NT2/D1 (cell line): Measurements from ENCODE around the gene NELFB.

Experiments
- DNase-seq: peaks from one replicate; pipeline ENCODE4 v3.0.0-alpha.2; 2011; ENCODE audit warnings: low read depth, low spot score
- H3K27me3 ChIP-seq: 2 replicates; pipeline ENCODE4 v1.6.0; 2011; ENCODE audit warnings: mild to moderate bottlenecking; ENCODE audit not compliant: insufficient read length, insufficient read depth
- H3K36me3 ChIP-seq: 2 replicates; pipeline ENCODE4 v1.6.1; 2011; ENCODE audit warnings: mild to moderate bottlenecking, low read length, mixed read lengths; ENCODE audit not compliant: insufficient read depth, insufficient read length
- H3K4me1 ChIP-seq: 2 replicates; pipeline ENCODE4 v1.5.1; 2011; ENCODE audit not compliant: insufficient read depth, insufficient read length
- H3K4me3 ChIP-seq: 2 replicates; pipeline ENCODE4 v1.5.1; 2011; ENCODE audit warnings: low read depth; ENCODE audit not compliant: insufficient read length
- H3K9ac ChIP-seq: 2 replicates; pipeline ENCODE4 v1.6.0; 2011; ENCODE audit warnings: low read depth; ENCODE audit not compliant: insufficient read length
- H3K9me3 ChIP-seq: 2 replicates; pipeline ENCODE4 v1.5.1; 2011; ENCODE audit warnings: mild to moderate bottlenecking, low read length; ENCODE audit not compliant: insufficient read depth
- SUZ12 ChIP-seq: IDR thresholded peaks from 2 replicates; pipeline ENCODE4 v1.6.1; 2011; ENCODE audit not compliant: insufficient read length, insufficient read depth; ENCODE audit errors: extremely low read depth
- YY1 ChIP-seq: IDR thresholded peaks from 2 replicates; pipeline ENCODE4 v1.6.1; 2011; ENCODE audit not compliant: insufficient read length, insufficient read depth
- ZNF274 ChIP-seq: IDR thresholded peaks from 2 replicates; pipeline ENCODE4 v1.6.1; 2011; ENCODE audit warnings: mild to moderate bottlenecking, low read depth, low read length

Gene NELFB

DNA sequence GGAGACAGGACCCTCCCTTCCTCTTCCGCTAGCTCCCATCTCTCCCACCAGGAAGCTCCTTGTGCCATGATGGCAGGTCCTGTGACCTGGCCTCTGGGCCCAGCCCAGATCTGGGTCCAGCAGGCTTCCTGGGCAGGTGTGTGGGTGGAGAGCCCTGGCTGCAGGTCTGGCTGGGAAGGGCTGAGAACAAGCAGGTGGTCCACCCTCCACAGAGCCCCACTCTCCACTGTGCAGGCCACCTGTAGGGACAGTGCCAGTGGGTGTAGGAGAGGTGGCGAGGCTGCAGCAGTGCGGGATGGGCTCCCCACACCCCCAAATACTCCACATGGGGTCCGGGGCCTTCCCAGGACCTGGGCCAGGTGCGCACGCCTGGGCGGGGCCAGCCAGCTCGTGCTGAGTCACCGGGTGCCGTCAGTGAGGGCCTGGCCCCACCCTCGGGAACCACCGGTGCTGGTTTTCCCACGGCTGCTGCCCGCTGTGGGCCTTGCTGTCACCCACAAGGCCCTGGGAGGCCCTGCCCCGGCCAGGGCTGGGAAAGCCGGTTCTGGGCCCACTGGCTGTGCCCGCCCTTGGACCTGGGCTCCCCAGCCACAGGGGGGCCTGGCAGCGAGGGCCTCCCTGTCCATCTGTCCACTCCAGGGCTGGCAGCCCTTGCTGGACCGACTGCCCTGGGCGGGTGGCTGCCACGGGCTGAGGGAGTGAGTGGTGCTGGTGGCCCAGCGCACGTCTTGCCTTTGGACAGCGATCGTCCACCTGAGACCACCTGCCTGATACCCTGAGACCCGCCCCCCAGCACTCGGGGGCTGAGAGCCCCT, 56.3 kb downstream of the NELFB start:
- peak overlapping the region; percentile 22 for H3K9ac ChIP-seq
- peaks cover 52% of the 10 kb centered on the region for H3K4me1 ChIP-seq
- TF ChIP-seq YY1 (no peak), SUZ12 (no peak), ZNF274 (no peak)
- no peaks in the 10 kb centered on the region for H3K36me3 ChIP-seq
- H3K4me3 ChIP-seq, result no peak overlapping the region
- H3K9me3 ChIP-seq, result no peaks in the 10 kb centered on the region
- DNase-seq, result no peak
- no peaks in the 10 kb centered on the region for H3K27me3 ChIP-seq

DNA sequence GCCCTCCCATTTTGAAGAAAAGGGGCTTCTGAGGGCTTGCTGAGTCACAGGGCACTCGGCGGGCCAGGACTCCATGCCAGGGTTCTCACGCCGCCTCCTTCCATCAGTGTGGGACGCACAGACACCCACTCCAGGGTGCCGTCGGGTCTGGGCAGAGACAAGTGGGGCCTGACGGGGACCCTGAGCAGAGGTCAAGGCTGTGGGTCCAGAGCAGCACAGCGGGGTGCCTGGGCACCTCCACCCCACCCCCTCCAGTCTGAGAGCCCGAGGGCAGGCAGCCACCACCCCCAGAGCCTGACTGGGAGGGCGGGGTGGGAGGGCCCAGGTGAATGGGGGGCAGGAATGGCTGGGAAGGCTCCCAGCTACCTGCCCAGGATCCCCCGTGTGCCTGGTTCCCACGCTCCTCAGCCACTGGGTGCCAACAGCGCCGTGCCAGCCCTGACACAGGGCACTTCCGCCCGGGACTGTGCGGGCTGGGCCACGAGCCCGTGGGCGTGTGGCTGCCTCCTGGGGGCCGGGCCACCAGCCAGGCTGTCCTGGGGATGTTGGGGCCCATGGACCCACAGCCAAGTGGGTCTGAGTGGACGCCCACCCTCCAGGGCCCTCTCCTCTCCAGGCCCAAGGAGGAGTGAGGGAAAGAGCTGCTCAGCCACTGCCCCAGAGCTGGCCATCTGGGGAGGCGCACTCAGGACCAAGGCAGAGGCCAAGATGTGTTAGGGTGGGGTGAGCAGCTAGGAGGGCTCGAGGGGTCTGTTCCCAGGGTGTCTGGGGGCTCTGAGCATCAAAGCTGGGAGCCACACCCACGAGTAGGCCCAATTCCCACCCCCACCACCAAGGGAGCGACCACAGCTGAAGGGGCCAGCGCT, 57.1 kb downstream of the NELFB start:
- Histone ChIP-seq H3K4me3 (no peak overlapping the region), H3K27me3 (no peaks in the 10 kb centered on the region), H3K36me3 (no peaks in the 10 kb centered on the region), H3K4me1 (peaks cover 52% of the 10 kb centered on the region), H3K9ac (peak overlapping the region; percentile 22), H3K9me3 (no peaks in the 10 kb centered on the region)
- DNase-seq, result no peak
- TF ChIP-seq SUZ12 (no peak), ZNF274 (no peak), YY1 (no peak)

DNA sequence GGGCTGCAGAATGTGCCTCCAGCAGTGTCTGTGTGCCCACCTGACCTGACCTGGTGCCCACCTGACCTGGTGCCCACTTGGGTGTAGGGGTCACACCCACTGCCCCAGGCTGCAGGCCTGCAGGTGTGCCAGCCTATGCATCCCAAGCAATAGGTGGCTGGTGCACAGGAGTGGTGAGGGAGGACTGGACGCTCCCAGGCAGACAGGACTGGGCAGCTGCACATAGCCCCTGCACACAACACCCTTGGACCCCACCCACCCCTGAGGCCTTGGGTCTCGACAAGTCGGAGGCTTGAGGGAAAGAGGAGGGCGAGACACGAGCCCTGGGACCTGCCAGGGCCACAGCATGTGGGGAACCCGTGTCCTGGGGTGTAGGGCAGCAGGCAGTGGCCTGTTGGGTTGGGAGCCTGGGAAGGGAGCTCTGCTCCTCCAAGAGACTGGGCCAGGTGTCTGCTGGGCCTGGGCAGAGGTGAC, 57.8 kb downstream of the NELFB start:
- Histone ChIP-seq H3K36me3 (no peaks in the 10 kb centered on the region), H3K9ac (no peak overlapping the region), H3K4me1 (peaks cover 52% of the 10 kb centered on the region), H3K9me3 (no peaks in the 10 kb centered on the region), H3K4me3 (no peak overlapping the region), H3K27me3 (no peaks in the 10 kb centered on the region)
- TF ChIP-seq SUZ12 (no peak), YY1 (no peak), ZNF274 (no peak)
- no peak for DNase-seq

DNA sequence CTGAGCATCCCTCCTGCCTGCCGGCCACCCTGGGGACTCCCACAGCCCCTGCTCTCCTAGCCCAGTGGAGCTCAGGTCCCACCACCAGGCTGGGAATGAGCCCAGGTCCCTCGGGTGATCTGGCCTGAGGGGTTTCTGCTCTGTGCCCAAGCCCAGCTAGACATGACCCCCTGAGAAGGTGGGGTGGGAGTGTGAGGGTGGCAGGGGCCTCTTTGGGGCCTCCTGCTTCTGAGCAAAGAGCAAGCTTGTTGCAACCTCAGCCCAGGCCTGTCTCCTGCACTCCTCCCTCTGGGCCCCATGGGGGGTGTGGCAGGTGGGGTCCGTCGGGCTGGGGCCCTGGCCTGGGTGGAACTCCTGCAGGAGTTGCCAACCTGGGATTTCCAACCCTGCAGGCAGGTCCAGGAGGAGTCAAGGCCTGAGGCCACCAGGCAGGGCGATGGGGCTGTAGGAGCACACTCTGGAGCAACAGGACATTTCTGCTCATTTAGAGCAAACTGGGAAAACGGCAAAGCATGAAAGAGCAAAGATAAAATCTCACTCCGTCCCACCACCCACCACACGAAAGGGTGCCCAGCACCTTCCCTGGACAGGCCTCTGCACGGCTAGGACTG, 58.3 kb downstream of the NELFB start:
- H3K9me3 ChIP-seq, result no peaks in the 10 kb centered on the region
- no peak for TF ChIP-seq YY1
- no peak for TF ChIP-seq ZNF274
- H3K36me3 ChIP-seq, result no peaks in the 10 kb centered on the region
- H3K4me1 ChIP-seq, result peaks cover 47% of the 10 kb centered on the region
- H3K4me3 ChIP-seq, result no peak overlapping the region
- H3K27me3 ChIP-seq, result no peaks in the 10 kb centered on the region
- peak overlapping the region; percentile 36 for H3K9ac ChIP-seq
- no peak for DNase-seq

DNA sequence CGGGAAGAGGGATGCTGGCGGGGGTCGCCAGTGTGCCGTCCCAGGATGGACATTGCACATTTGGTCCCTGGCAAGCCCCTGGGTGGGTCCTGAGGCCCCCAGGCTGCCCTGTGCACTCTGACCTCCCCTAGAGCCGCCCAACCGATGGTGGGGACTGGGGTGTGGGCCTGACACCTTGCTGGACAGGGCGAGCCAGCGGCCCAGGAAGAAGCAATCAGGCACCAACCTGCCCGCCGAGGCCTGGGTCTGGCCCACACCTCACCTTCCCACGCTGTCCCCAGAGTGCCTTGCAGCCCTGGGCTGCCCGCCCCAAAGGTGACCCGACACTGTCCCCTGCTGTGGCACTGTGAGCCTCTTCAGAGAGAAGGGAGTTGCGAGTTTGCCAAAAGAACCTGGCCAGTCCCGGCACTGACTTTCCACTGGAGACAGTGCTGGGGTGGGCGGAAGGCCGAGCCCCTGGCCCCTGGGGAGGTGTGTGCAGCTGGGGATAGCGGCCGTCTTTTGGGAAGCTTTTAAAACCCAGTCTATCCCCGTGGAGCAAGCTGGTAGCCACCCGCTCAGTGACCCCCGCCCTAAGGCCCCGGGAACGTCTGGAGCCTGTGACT, 58.9 kb downstream of the NELFB start:
- no peaks in the 10 kb centered on the region for H3K27me3 ChIP-seq
- peaks cover 49% of the 10 kb centered on the region for H3K4me1 ChIP-seq
- peak overlapping the region; percentile 36 for H3K9ac ChIP-seq
- H3K4me3 ChIP-seq, result no peak overlapping the region
- no peak for TF ChIP-seq YY1
- TF ChIP-seq ZNF274, result no peak
- no peak for TF ChIP-seq SUZ12
- no peaks in the 10 kb centered on the region for H3K9me3 ChIP-seq
- H3K36me3 ChIP-seq, result no peaks in the 10 kb centered on the region
- no peak for DNase-seq

DNA sequence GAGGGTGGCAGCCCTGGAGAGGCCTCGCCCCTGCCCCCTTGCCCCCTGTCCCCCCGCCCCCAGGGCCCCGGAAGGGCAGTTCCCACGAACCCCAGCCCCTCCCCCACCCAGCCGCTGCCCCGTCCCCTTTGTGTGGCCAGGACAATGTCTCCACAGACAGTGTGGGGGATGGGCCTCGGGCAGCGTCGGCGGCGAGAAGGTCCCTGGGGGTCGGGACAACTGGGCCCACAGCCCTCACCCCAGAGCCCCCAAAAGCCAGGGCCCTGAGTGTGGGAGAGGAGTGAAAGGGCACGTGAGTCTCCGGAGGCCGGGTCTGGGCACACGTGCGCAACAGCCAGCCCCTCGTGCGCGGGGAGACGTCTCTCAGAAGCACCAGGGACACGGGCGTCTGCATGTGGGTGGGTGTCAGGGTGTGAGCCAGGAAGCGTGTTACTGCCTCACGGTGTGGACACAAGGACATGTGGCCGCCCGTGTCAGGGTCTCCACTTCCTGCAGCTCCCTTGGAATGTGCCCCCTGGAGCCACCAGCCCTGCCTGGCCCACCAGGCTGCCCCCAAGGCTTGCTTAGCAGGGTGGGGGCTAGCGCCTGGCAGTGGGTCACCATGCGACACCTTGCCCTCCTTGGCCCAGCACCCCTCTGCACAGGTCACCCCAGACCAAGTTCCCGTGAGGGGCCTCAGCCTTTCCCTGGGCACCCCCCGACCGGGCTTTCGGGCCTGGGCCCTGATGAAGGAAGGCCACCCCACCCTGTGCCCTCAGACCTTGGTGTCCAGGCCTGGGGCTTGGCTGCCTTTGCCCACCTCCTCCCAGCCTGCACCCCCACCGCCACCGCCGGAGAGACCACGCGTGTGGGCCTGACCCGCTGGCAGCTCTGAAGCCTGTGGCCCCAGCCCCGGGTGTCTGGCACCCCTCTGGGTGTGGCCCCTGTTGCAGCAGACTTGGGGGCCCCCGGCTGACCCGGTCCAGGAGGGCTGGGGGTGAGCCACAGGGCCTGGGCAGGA, 59.7 kb downstream of the NELFB start:
- H3K36me3 ChIP-seq, result no peaks in the 10 kb centered on the region
- peak overlapping the region; percentile 70 for H3K9ac ChIP-seq
- DNase-seq, result no peak
- H3K4me1 ChIP-seq, result peaks cover 55% of the 10 kb centered on the region
- H3K9me3 ChIP-seq, result no peaks in the 10 kb centered on the region
- H3K27me3 ChIP-seq, result no peaks in the 10 kb centered on the region
- no peak overlapping the region for H3K4me3 ChIP-seq
- TF ChIP-seq ZNF274 (no peak), SUZ12 (no peak), YY1 (no peak)

DNA sequence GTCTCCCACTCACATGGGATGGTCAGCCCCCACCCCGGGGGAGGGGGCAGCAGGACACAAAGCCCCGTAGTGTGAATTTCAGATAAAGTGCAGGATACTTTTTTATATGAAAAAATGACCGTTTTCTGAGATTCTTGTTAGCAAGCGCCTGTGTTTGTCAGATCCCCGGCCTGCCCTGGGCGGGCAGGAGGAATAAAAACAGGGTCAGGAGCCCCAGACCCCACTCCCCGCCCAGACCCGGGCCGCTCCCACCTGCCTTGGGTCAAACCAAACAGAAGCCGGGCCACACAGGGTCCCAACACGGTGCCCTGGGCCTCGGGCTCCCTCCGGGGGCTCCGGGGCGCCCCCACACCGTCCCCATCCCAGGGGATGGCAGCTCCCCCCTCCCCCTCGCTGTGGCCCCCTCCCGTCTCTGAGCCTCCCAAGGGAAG, 60.5 kb downstream of the NELFB start:
- no peak for DNase-seq
- Histone ChIP-seq H3K36me3 (no peaks in the 10 kb centered on the region), H3K4me1 (peaks cover 56% of the 10 kb centered on the region), H3K4me3 (peak overlapping the region; percentile 8), H3K9me3 (no peaks in the 10 kb centered on the region), H3K9ac (peak overlapping the region; percentile 70), H3K27me3 (no peaks in the 10 kb centered on the region)
- TF ChIP-seq YY1, result no peak
- no peak for TF ChIP-seq SUZ12
- TF ChIP-seq ZNF274, result no peak
